Measurements from ENCODE around the gene TBC1D5.

TBC1D5 gene

DNA sequence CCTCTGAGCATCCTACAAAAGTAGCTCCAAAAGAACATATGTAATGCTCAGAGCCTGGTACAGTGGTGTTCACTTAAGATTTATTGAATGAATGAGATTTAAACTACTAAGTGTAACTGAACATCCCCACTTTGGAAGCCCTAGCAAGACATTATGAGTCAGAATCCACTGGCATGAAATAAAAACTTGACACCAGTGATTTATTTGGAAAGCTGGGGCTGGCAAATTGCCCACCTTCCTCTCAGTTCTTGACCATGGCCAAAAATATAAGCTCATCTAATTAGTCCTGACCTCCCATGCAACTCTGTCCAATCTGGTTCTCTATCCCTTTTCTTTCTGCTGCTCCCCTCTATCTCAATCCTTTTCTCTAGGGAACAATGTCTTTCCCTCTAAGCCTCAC lies 439.7 kb downstream of the TBC1D5 start:
- DNase-seq (ENCODE audit: low read depth in 2 of 2): no peak

DNA sequence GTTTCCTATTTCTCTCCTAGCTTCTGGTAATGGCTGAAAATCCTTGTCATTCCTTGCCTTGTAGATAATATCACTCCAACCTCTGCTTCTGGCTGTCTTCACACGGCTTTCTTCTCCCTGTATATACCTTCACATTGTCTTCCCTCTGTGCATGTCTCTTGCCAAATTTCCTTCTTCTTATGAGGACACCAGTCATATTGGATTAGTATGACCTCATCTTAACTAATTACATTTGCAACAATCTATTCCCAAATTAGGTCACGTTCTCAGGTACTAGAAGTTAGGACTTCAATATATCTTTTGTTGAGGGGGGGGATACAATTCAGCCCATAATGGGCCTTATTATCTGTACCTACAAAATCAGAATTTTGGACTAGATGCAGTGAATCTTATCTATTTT lies 440.3 kb downstream of the TBC1D5 start:
- no peak for DNase-seq (ENCODE audit: low read depth in 2 of 2)

GRCh38 chr3:17301271-17301670 lies 441.2 kb downstream of the TBC1D5 start:
- no peak for DNase-seq (ENCODE audit: low read depth in 2 of 2)

DNA sequence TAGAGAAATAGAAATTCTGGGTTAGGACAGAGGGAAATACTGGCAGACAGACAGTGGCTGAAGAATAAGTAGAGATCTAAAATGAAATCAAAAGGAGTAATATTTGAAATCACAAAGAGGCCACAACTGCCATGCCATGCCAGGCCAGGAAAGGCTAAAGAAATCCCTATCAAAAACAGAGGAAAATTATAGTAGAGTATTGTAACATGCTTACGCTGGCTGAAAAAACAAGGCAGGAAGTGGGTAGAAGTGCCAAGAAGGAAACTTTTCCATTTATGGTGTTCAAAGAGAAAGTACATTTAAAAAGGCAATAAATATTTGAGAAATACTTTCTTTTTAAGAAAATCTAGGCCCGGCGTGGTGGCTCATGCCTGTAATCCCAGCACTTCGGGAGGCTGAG lies 442.0 kb downstream of the TBC1D5 start:
- DNase-seq (ENCODE audit: low read depth in 2 of 2): no peak

DNA sequence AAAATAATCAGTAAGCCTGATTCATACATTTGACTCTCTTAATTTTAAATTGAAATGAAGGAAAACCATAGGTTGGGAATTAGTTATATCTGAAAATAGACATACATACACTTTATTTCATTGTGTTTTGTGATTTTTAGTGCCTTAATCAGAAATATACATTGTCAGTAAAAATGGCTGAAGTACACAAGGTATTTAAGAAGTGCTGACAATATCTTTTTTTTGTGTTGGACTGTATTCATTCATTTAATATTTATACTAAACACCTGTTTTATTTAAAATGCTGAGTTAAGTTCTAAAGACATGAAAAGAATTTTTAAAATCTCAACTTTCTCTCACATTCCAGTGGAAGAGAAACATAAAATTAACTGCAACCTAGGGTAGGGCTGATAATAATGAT lies 444.4 kb downstream of the TBC1D5 start:
- DNase-seq (ENCODE audit: low read depth in 2 of 2): no peak

DNA sequence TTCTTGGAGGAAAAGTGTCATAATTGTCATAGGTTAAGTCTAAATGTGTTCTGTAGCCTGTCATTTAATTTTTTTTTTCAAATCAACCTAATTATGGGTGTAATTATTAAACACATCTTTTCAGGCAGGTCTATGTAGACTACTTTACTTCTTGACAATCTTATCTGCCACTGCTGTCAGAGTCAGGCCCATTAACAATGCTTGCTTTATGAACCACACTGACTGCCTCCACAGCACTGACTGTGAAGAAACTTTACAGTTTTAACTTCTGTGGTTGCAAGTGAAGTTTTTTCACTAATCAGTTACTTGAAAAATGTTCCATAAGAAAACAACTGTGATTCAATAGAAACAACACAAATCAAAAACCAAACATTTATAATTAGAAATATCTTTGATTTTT lies 449.9 kb downstream of the TBC1D5 start:
- DNase-seq (ENCODE audit: low read depth in 2 of 2): no peak

DNA sequence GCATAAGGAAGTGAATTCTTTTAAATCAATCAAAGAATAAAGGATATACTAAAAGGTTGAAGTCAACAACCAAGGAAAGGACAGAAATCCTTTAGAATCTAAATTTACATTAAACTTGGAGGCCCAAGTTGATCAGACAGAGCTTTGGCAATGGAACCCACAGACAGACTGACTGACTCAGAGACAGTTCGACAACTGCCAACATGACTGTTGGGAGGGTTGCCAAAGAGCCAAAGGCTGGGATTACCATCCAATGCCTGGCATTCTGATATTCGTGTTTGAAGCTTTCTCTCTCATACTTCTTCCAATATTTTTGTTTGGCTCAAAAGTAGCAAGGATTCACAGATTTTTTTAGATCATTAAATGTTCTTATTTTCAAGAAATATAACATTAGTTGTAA lies 451.5 kb downstream of the TBC1D5 start:
- DNase-seq (ENCODE audit: low read depth in 2 of 2): no peak

- no peak for DNase-seq (ENCODE audit: low read depth in 2 of 2)
Measured at GRCh38 chr3:17288839-17289399, 453.5 kb downstream of the TBC1D5 start.

- DNase-seq (ENCODE audit: low read depth in 2 of 2): no peak
Measured at GRCh38 chr3:17287006-17287689, 455.3 kb downstream of the TBC1D5 start.

DNA sequence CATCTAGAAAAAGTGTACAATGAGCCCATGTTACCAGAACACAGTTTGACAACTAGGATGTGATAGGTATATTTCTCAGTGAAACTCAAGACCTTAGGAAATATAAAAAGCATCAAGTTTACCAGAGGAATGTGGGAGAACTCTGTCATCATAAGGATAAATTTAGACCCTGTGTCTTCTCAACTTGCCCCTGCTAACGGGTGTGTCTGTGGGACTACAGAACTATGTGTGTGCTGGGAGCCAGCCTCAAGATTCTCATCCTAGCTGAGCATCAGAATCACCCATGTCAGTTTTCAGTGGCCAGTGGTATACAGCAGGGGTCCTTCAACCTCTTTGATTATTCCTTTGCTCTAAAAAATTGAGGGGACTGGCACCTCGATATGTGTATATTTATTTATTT lies 464.4 kb downstream of the TBC1D5 start:
- DNase-seq (ENCODE audit: low read depth in 2 of 2): no peak

- DNase-seq (ENCODE audit: low read depth in 2 of 2): no peak
Measured at GRCh38 chr3:17266846-17267245, 475.6 kb downstream of the TBC1D5 start.

- DNase-seq (ENCODE audit: low read depth in 2 of 2): no peak
Measured at GRCh38 chr3:17261627-17262369, 480.6 kb downstream of the TBC1D5 start.

- DNase-seq (ENCODE audit: low read depth in 2 of 2): no peak
Measured at GRCh38 chr3:17260257-17260656, 482.2 kb downstream of the TBC1D5 start.

GRCh38 chr3:17259685-17260084 lies 482.7 kb downstream of the TBC1D5 start:
- DNase-seq (ENCODE audit: low read depth in 2 of 2): no peak

GRCh38 chr3:17258823-17259436 lies 483.5 kb downstream of the TBC1D5 start:
- DNase-seq (ENCODE audit: low read depth in 2 of 2): no peak

GRCh38 chr3:17257269-17257668 lies 485.2 kb downstream of the TBC1D5 start:
- DNase-seq (ENCODE audit: low read depth in 2 of 2): no peak

DNA sequence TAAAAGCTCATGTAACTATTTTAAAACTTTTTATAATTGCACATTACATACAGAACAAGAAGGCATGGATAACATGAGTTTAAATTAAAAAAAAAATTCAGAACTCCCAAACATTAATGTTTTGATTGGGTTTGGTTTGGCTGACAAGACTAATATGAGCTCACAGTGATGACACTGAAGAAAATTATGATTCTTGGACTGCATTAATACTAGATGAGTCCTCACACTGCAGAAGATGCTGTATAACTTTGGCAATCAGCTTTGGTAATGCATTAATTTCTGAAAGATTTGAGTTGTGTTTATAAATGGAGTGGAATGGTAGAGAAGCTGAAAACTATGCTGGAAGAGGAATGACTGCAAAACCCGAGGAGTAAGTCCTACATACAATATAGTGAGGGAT lies 498.8 kb downstream of the TBC1D5 start:
- DNase-seq (ENCODE audit: low read depth in 2 of 2): no peak

DNA sequence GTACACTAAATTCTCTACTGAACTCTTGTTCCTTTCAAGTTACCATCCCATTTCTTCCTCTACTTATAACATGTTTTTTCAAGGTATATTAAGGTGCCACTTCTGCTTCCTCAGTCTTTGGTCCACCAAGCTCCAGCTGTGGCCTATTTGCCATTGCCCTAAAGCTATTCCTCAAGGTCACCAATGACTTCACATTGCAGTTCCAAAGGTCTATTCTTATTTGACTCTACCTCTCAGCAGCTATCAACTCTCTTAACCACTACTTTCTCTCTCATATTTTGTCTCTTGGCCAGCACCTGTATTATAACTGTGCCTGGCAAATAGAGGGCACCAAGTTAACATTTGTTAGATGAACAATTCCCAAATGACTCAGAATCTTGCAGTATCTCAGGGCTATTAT lies 503.0 kb downstream of the TBC1D5 start:
- no peak for DNase-seq (ENCODE audit: low read depth in 2 of 2)

GRCh38 chr3:17238023-17238422 lies 504.4 kb downstream of the TBC1D5 start:
- no peak for DNase-seq (ENCODE audit: low read depth in 2 of 2)

DNA sequence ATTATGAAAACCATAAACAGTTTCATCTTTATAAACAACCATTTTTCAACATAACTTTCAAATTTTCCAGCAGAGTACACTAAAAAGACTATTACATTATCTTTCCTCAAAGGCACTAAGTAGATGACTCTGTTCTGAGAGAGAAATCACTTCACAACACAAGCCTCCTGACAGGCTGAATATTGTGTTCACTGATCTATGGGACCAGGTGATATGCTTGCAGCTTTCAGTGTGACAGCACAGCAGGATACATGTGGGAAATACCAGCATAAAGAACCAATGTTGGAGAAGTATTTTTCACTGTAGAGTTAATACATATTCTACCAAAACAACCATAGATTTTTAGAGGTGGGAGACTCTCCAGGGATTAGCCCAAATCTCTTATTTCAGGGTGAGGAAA lies 507.1 kb downstream of the TBC1D5 start:
- no peak for DNase-seq (ENCODE audit: low read depth in 2 of 2)

GRCh38 chr3:17234382-17234781 lies 508.0 kb downstream of the TBC1D5 start:
- no peak for DNase-seq (ENCODE audit: low read depth in 2 of 2)

DNA sequence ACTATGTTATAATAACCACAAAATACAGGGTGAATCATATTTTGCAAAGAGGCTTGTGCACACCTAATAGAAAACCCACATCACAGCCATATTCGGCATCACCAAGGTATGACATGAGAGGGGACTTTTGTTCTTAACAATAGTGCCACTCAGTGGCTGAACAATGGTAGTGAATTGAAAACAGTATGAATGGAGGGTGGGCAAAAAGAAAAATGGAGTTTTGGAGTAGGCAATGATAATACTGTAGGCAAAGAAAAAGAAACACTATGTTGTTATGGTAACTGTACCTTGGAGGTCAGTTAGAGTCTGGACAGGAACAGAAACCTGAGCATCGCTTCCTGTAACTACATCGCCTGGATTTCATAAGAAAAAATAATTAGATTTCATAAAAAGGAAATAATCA lies 509.0 kb downstream of the TBC1D5 start:
- no peak for DNase-seq (ENCODE audit: low read depth in 2 of 2)

GRCh38 chr3:17232442-17232841 lies 510.0 kb downstream of the TBC1D5 start:
- DNase-seq (ENCODE audit: low read depth in 2 of 2): no peak
